Stimulated activated CD8-positive, alpha-beta memory T cell treated with anti-CD3 and anti-CD28 coated beads, Interleukin-12 subunit alpha, Interleukin-12 subunit beta, amount 100 ng/mL, for 4 hours (primary cell): ENCODE measurements around the gene SLC22A12.

ENCODE experiments used
- DNase-seq: peaks from one replicate; pipeline ENCODE4 v3.0.0-alpha.2; 2020; ENCODE audit warnings: low read depth

Gene SLC22A12

DNA sequence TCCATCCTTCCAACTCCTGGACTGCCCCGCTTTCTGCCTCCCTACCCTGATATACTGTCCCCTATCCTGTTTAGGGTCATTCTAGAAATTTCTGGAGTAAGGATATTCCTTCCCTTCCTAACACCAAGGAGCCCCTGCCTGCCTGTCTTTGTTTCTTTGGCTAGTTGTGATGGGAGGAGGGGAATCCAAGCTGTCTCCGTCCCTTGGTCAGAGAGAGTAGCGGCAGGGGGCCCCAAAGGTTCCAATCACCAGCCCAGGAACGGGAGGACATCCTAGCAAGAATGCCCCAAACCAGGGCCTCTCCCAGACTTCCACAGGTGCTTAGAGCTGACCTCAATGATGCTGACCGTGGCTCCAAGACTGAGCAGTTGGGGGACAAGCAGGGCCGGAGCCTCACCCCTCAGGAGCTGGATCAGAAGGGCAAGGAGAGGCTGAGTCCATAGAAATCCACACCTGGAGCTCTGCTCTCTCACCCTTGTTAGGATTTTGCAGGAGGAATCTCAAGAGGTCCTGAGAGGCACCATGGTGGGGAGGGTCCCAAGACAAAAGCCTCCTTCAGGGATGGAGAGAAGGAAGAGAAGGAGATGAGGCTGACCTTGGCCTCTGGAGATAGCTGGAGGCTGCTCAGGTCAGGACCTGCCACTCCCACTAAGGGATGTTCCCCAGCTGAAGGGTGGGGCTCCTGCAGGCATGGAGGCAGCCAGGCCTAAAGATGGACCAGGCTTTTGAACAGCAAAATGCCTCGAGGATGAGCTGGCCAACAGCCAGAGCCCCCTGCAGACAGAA, 13.6 kb downstream of the SLC22A12 start:
- DNase-seq = no peak

DNA sequence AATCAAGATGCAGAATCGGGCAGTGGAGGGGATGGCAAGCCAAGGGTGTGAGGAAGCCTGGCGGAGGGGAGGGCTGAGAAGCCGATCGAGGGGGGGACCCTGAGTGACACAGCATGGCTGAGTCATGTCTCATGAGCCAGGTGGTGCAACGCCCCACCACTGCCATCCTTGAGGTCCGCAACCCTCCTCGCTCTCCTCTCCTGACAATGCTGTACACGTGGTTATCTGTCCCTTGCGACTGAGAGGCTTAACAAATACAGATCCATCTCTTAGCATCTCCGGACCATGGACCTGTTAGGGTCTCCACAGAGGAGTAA, 14.2 kb downstream of the SLC22A12 start:
- no peak for DNase-seq

DNA sequence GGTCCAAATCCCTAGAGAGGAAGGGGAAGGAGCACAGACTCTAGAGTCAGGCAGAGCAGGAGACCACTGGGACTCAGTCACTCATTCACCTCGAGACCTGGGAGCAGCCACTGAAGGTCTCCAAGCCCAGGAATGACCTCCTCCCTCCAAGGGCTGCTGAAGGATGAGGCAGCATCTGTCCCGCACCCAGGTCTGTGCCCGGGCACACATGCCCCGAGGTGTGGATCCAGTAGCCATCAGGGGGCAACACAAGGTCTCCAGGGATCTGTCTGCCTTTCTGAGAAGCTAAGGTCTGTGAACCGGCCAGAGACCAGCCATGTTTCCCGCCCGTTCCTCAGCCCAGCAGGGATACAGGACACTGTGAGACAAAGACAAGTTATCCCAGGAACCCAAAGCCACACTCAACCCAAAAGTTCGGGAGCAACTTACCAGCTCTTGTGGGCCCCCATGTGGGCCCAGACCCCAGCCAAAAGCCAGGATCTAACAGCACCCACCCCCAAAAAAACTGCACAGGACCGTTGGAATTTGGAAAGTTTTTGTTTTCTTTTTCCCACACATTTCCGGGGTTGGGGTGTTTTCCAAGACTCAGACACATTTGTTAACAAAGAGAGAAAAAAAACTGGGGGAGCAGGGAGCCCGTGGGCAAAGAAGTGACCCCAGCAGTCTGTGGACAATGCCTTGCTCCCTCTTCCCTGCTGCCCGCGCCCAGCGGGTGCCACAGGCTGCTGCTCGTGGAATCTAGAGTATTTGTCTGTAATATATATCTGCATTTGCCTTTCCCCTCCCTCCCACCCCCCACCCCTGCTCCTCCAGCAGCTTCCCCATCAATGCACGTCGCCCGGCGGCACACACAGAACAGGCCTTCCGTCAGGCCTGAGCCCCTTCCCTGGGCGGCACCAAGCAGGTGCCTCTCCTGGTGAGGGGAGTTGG, 14.9 kb downstream of the SLC22A12 start:
- DNase-seq = no peak

DNA sequence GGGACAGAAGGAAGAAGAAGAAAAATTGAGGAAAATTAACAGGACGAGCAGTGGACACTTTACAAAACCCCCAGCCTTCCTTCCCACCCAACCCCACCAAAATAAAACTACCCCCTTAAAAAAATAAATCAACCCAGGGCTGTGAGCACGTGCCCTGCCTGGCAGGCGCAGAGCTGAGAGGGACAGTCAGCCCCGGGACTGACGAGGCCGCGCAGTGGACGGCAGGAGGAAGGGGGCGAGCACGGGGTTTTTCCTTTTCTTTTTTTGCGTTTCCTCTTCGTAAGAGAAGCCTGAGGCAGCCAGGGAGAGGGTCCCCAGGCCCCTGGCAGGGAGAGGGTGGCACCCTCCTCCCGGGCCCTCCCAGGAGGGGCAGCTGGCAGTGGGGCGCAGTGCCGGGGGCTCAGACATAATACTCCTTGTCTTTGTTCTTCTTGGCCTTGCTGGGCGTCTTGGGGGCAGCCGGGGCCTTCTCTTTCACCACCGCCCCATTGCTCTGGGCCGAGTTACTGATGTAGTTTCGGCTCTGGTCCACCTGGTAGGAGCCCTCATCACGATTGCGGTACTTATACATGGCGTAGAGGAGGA, 15.9 kb downstream of the SLC22A12 start:
- DNase-seq = no peak

DNA sequence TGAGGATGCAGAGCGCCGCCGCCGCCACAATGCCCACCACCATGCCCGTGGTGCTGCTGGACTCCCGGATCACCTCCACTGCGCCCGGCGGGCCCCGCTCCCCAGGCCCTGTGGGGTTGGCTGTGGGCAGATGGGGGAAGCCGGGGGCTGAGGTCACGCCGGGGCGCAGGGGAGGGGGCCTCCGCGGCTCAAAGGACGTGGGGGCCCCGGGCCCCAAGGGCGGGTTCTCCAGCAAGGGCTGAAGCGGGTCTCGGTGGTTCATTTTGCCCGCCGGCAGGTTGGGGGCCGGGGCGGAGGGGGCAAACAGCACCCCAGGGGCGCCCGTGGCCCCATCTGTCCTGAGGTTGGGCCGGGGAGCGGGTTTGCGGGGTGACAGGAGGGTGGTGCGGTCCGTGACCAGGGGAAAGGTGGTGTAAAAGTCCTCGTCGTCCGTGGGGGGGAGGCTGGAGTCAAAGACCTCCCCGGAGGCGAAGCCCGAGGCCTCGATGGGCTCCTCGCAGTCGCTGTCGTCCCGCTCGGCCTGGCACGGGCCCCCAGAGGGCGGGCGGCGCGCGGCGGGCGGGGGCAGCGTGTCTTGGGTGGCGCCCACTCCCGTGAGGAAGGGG, 16.5 kb downstream of the SLC22A12 start:
- DNase-seq = no peak

DNA sequence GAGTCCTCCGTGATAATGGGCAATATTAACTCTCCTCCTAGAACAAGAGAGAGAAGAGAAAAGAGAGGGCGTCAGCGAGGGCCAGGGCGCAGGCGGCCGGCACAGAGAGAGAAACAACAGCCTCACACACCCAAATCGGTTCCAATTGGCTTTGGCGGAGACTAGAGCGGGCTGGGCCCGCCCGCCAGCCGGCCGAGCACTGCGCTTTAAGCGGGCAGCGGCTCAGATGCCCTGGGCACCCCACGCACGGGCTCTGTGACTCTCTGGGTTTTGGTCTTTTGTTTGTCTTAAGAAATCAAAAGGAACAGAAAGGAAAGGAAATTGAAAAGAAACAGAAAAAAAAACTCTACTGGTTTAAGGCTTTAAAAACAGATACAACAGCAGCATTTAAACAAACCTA, 17.0 kb downstream of the SLC22A12 start:
- DNase-seq = no peak

DNA sequence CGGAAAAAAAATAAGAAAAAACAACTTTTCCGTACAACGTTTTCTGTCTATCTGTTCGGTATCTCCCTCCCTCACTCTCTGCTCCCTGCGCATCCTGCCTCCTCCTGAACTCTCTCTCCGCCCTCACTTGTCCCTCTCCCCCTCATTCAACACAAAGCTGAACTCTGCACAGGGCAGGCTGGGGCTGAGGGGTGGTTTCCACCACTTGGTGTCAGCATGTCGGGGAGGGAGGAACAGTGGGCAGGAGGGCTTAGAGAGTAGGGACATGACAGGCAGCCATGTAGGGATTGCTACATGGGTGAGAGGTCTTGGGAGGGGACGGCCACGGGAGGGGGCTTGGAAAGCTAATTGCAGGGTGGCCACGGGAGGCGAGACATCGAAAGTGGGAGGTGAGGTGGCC, 17.6 kb downstream of the SLC22A12 start:
- DNase-seq = no peak

DNA sequence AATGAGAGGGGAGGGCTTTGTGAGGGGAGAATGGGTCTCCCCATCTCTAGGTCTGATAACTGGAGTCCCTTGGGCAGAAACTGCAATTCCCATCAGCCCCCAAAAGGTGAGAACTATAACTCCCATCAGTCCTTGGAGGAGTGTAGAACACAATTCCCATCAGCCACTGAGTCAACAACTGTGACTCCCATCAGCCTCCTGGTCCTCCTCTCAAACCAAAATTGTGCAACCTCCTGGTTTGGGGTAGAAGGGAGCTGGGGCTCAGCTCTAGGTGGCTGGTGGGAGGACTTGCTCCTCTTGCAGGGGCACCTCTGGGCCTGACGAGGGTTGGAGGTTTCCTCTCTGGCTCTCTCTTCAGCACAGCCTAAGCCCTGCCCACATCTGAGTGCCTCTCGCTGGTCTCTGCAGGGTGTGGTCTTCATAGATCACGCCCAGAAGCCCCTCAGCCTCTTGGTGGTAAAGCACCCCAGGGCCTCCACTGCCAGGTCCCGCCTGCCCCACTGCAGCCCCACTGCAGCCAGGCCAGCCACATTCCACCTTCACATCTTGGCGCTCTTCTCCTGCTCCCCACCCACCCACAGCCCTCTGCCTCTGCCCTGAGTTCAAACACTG, 18.5 kb downstream of the SLC22A12 start:
- no peak for DNase-seq

DNA sequence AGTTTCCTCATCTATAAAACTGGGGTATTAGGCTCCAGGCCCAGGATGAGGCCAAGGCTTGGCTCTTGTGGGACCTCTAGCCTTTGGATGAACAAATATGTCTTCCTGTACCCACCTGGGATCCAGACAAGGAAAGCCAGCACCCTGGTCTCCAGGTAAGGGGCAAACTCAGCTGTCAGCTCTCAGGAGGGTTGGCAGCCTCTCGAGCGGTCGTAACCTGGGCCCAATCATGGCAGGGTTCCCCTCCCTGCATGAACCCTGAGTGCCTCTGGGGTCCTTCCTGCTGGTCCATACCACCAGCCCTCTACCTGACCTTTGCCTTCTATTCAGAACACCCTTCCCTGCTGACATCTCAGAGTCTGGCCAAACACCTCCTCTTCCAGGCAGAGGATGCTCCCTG, 19.6 kb downstream of the SLC22A12 start:
- DNase-seq = no peak

DNA sequence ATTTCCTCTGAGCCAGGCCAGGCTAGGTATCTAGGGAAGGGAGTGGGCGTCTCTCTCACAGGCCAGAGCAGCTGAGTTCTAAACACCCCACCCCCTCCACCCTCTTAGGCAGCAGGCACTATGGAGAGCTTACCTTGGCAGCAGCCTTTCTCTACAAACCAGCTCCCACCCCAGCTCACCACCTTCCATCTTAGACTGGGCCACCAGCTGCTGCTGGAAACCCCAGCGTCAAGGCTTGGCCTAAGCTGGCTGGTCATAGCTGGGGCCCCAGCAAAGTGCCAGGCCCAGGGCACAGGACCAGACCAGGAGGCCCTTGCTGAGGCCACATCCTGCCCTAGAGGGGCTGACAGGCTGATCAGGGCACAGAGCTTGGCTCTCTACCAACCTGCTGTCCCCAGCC, 20.2 kb downstream of the SLC22A12 start:
- DNase-seq = no peak

DNA sequence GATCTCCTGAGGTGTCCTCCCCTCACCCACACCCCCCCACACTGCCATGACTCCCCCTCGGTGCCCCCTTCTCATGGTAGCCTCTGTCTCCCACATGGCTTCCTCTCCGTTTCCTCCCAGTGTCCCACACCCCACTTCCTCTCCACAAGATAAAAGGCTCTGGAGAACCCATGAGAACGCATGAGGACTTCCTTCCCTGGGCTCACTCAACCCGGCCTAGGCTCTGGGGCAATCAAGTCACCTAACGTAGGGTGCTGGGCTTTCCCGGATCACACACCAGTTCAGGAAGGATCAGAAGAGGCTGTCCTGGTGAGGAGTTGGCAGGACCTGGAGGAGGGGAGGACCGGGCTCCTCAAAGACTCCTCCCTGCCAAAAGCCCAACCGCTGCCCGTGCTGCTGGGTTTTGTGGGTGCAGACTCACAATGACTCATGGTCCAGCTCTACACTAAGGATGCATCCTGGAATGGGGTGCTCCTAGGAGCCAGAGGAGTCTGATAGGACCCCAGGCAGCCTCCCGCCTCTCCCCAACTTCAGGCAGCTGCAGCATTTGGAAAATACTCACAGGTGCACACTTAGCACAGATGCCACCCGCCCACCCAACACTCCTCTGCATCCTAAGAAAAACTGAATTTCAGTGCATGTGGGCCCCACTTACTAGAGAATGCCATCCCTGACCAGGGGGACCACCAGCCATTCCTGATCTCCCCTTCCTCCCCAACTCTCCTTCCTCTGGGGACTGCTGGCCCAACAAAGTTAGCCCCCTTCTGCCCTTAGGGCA, 21.0 kb downstream of the SLC22A12 start:
- DNase-seq = no peak

DNA sequence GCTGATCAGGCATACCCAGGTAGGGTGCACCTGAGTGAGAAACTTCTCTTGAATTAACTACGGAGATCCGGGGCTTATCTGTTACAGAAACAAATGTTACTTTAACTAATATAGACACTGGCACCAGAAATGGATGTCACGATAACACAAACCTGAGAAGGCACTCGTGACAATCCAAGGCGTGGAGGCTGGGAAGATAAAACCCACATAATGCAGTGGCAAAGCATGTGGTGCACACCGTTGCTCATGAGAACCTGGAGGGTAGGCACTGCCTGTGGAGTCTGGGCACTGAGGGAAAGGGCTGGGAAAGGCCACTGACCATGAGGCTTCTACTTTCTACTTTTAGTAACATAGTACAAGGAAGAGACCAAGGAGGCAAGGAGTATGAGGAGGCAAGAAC, 22.6 kb downstream of the SLC22A12 start:
- no peak for DNase-seq

DNA sequence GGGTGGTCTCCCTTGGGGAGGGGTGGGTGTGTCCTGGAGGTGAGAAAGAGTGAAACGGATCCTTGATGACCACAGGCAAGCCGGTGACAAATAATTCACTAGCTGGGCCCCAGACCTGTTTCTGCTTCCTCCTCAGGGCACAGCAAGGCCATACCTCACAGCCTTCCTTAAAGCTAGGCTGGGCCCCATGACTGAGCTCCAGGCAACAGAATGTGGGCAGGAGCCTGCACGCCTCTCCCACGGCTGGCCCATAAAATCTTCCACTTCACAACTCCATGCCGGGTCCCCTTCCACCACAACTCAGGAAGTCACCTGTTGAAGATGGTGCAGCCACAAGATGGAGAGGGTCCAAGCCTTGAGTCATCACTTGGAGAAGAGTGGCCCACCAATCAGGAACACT, 23.9 kb downstream of the SLC22A12 start:
- no peak for DNase-seq

DNA sequence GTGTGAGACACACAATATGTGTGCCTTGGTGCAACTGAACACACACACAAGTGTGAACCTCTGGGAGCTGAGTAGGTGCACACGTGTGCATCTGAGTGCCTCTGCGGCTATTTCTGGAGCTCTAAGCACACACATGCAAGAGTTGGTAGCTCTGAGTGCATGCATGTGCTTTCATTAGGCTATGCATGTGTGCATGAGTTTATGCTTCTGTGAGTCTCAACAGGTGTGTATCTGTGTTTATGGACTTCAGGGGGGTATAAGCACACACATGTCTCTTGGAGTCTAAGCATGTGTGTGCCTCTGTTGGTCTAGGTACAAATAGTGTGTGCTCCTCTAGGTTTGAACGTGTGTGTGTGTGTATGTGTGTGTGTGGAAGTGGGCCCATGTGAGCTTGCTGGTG, 25.8 kb downstream of the SLC22A12 start:
- DNase-seq = no peak

DNA sequence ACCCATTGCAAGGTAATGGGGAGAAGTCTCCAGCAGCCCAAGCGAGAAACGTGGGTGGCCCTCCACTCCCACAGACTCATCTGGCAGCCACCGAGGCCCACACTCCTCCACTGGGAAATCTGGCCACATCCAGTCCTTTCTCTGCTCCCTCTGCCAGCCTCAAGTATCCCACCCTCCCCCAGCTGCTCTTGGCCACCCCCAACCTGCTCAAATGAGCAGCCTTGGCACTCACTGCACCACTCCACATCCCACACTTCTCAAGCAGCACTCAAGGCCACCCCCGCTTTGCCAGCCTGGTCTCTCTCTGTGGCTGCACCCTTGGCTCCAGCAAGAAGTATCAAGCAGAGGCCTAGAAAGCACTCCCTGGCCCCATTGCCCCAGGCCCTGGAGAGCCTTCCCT, 28.2 kb downstream of the SLC22A12 start:
- no peak for DNase-seq

DNA sequence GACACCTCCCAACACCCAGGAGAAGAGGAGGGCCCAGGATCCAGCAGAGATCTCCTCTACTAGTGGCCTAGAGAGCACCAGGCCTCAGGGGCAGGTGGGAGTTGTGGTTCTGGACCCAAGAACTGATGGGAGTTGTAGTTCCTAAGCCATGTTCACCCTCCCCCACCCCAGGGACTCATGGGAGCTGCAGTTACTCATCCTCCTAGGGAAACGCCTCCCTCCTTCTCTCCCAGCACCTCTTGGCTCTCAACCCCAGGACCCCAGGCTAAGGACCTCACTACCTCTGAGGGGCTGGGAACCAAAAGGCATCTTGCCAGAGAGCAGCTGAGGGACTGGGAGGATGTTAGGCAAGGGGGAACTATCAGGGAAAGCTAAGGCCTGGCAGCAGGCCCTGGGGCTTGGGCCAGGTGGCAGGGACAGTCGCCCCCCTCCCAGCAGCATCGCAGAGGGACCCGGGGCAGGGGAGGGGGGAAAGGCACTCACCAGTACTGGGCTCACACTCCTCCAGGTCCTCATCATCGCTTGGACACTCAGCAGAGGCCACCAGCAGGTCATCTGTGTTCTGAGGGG, 28.9 kb downstream of the SLC22A12 start:
- no peak for DNase-seq

DNA sequence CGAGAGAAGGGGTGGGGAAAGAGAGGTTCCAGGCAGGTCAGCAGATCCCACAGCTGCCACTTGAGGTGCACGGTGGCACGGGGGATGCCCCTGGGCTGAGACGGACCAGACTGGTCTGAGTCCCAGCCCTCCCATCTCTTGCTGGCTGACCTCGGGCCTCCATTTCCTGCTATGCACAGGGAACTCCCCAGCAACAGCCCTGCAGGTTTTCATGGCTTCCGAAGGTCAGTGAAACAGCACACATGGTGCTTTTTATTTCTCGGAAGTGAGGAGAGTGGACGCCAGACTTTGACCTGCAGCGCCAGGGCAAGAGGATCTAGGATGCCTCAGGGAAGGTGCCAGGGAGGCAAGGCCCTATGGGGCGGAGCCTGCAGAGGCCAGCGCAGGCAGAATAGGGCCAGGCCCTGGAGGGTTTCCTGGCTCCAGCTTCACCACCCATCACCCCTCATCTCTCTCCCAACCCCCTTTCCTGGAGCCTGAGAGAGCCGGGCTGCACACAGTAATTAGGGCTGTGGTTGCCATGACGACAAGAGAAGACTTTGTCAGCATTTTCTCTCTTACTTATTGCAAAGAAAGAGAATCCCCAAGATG, 29.5 kb downstream of the SLC22A12 start:
- no peak for DNase-seq

DNA sequence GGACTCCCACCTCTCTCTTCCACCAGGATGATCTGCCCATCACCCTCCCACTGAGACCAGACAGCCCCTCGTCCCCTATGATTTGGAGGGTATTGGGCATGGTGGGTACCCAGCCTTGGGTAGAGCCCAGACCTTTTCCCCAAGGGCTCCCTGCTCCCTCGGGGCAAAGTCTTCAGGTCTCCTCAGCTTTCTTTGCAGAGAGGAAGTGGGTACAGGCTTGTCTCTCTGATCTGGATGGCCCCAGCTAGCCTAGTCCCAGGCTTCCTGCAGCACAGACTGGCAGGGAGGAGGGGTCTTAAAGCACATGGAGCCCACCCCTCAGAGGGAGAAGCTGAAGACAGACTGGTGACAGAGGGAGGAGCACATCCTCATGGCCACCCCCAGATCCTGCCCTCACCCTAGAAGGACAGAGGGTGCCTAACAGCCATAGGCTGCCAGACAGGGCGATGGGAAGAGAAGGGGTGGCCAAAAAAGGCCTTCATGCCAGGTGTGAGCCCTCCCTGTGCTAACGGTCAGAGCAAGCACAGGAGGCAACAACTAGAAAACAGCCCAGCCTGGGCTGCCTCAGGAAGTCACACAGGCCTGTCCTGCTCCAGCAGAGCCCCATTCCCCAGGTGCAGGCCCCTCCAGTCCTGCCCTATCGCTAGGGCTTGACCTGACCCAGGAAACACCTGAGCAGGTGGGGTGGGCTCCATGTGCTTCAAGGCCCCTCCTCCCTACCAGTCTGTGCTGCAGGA, 30.4 kb downstream of the SLC22A12 start:
- no peak for DNase-seq

DNA sequence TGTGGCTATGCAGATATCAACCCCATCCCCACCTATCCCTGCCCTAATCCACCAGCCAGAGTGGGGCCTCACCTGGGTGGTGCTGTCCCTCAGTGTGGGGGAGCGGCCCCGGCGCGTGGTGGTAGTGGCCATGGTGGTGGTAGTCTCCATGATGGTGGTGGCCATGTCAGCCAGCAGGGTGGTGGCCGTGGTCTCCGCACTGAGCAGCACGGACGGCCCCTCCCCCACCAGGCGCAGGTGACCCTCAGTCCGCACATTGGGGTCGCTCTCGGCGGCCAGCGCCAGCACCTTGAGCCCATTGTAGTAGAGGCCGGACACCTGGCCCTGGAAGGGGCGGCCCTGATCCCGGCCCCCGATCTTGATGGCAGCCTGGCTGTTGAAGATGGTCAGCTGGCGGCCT, 31.7 kb downstream of the SLC22A12 start:
- DNase-seq = no peak

DNA sequence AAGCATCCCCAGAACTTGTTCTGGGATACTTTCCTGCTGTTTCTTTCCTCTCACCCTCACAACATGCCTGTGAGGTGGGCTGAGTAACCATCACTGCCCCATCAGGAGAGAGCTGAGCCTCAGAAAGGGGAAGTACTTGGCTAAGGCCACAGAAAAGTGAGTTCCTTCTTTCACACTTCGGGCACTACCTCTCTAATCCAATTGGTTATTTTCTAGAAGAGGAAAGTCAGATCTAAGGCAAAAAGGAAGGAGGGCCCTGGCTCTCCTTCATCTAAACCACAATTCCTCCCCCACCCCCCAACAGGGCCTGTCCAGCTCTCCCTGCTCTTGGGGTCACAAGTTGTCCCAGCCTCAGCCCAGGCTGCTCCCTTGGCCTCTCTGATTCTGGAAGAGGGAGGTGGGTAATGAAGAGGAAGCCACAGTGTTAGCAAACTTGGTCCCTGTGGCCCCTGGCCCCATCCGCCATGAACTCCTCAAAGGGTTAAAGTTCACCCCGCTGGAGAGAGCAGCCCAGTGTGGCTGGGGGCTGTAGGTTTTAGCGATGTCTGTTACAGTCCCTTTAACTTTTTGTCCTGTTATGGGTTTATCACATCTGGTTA, 34.0 kb downstream of the SLC22A12 start:
- no peak for DNase-seq
